Mucosa of descending colon (tissue), 3 donors: ENCODE measurements around the gene NEK10. TPM values are rescaled to one million over a fixed set of nuclear protein-coding genes. Genes with fewer than 3 reads are reported as not detected.

ENCODE experiments used
- ATAC-seq: fragments of 200-7000 bp; cut with Tn5 transposase; one replicate; pipeline ENCODE4 v1.9.1; 2020; ENCODE audit warnings: mild to moderate bottlenecking, moderate library complexity
- DNase-seq, 3 donors: peaks; one replicate each; pipeline ENCODE4 v3.0.0-alpha.2; 2020
- H3K36me3 ChIP-seq: fragments of 200-600 bp; one replicate; pipeline ENCODE4 v1.8.0; 2021; ENCODE audit warnings: low read depth, mild to moderate bottlenecking
- H3K4me1 ChIP-seq: fragments of 200-600 bp; one replicate; pipeline ENCODE4 v1.8.0; 2021; ENCODE audit warnings: low read depth, mild to moderate bottlenecking
- H3K4me3 ChIP-seq: fragments of 200-600 bp; one replicate; pipeline ENCODE4 v1.8.0; 2021; ENCODE audit warnings: mild to moderate bottlenecking
- H3K9me3 ChIP-seq: fragments of 200-600 bp; one replicate; pipeline ENCODE4 v1.8.0; 2021; ENCODE audit warnings: mild to moderate bottlenecking
- intact Hi-C, 2 donors: fragments of 100-400 bp; cut with DNase I in 1 of 2; cut with micrococcal nuclease in 1 of 2; formaldehyde crosslinking; loops; one replicate each; pipeline versions ENCODE4 v1.11.0 to v1.11.1; 2022; cut with DNase I, micrococcal nuclease
- total RNA-seq, 3 donors: library from RNA; stranded (reverse); fragmentation: NEBNext Ultra II Directional in 2 of 3; extraction: Animal tissue kit (Norgen Biotek cat#: 25700) in 2 of 3; gene quantifications; one replicate each; pipeline versions ENCODE4 v1.2.1 to v1.2.4, GENCODE V29; 2021 to 2023
- TF ChIP-seq, protein P1 (sequence below): fragments of 200-600 bp; IDR thresholded peaks from one replicate; pipeline ENCODE4 v1.8.0; 2022; ENCODE audit warnings: antibody characterized with exemption, mild to moderate bottlenecking
- donor health status: DM: no; HTN: no; CAD: no; lungs with moderate emphysema.
- donor health status: DM: no; HTN: no; CAD: no.
- donor health status: DM: no; HTN: yes; CAD: no.

Gene NEK10
- total RNA-seq, 3 donors from 2014 or later: 1.1 to 6.5 (median 1.4) TPM

DNA sequence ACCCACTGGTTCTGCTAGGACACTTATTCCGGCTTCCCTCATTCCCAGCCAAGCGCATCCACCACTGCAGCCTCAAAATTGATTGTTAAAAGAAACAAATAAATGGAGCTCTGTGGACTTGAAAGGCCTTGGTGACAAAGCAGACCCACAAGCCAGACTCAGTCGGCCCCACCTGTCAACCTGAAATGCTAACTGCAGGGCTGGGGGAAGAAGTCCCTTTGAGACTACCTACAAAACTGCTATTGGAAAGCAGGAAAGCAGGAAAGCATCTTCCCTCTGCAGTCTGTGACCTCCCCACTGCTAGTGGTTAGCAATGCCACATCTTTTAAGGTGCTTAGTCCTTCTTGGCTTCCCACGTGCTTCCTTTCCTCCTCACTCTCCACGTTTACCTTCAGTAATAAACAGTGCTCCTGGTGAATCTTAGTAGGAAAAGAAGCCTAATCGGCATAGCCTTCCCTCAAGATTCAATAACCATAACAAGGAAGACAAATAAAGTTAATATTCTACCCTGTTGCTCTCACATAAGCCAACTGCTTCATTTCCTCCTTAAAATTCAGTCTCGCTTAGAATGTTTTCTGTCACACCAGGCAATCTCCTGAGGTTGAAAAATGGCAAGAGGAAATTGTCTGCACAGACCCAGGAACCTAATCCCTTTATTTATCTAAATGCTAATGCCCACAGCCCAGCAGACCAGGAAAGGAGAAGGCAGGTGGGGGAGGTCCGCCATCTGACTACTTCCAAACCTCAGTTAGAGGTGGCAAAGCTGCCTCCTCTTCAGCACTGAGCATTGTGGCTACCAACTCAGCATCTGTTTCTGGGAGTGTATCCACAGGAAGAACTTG lies 296.2 kb downstream of the NEK10 start:
- peaks cover 15% of the 10 kb centered on the region for H3K4me1 ChIP-seq
- DNase-seq (peak in 1 of 3 donors; percentile 25), ATAC-seq (peak; percentile 62)
- TF ChIP-seq, protein P1, sequence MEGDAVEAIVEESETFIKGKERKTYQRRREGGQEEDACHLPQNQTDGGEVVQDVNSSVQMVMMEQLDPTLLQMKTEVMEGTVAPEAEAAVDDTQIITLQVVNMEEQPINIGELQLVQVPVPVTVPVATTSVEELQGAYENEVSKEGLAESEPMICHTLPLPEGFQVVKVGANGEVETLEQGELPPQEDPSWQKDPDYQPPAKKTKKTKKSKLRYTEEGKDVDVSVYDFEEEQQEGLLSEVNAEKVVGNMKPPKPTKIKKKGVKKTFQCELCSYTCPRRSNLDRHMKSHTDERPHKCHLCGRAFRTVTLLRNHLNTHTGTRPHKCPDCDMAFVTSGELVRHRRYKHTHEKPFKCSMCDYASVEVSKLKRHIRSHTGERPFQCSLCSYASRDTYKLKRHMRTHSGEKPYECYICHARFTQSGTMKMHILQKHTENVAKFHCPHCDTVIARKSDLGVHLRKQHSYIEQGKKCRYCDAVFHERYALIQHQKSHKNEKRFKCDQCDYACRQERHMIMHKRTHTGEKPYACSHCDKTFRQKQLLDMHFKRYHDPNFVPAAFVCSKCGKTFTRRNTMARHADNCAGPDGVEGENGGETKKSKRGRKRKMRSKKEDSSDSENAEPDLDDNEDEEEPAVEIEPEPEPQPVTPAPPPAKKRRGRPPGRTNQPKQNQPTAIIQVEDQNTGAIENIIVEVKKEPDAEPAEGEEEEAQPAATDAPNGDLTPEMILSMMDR: no peak
- H3K4me3 ChIP-seq: no peak overlapping the region
- intact Hi-C loops: no loop called here
- H3K9me3 ChIP-seq: no peaks in the 10 kb centered on the region
- no peaks in the 10 kb centered on the region for H3K36me3 ChIP-seq

DNA sequence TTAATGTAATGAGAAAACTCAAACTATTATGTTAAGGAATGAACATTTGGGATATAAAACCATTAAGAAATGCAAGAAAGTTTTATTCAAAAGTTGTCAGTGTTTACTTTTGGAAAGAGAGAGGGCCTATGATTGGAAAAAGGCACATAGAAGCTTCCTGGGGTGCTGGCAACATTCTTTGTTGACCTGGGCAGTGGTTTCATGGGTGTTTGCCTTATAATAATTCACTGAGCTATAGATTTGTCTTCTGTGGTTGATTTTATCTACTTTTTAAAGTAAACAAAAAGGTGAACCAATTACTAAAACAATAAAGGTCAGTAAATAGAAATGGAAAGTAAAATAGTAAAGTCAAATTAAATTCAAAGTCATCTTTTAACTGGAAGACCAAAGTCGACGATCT lies 308.8 kb downstream of the NEK10 start:
- intact Hi-C loops: no loop called here
- Histone ChIP-seq H3K4me3 (no peak overlapping the region), H3K4me1 (no peaks in the 10 kb centered on the region), H3K36me3 (no peaks in the 10 kb centered on the region), H3K9me3 (no peaks in the 10 kb centered on the region)
- ATAC-seq: no peak
- DNase-seq: no peak
- TF ChIP-seq, protein P1: no peak

Other genes starting within 250 kb of the NEK10 start
- 10 to 100 TPM; 21.2 to 43.3 (median 22.7) TPM for gene SLC4A7, start 115.0 kb upstream of the NEK10 start, total RNA-seq